NK-92 (cell line): ENCODE data around the gene INAFM1.

ENCODE experiments used
- DNase-seq: peaks from one replicate; lab custom pipeline; 2025; ENCODE audit not compliant: unreplicated experiment; lab: John Stamatoyannopoulos, UW

The INAFM1 gene

GRCh38 chr19:47309038-47309437 is 34.4 kb downstream of the INAFM1 start:
- no peak for DNase-seq

DNA sequence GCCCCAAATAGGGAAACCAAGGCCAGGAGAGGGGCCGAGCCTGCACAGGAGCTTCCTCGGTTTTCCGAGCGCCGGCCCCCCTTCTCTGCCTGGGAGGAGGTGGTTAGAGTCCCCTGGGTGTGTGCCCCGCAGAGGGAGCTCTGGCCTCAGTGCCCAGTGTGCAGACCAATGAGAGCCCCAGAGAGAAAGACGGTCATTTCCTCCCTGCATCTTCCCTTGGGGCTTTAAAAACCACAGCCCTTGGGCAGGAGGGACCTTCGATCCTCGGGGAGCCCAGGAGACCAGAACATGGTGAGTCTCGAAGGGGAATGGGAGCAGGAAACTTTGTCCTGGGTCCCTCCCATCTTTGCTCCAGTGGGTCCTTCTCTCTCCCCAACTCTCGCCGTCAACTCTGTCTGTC is 34.9 kb downstream of the INAFM1 start, which contains the start of gene C5AR1:
Gene C5AR1 (plus strand): TSS at position 254 of the 400 bp plus-strand sequence. CDS start 35 bp downstream, at position 289.
- DNase-seq = no peak

GRCh38 chr19:47310323-47310722 is 35.6 kb downstream of the INAFM1 start:
- DNase-seq = no peak

DNA sequence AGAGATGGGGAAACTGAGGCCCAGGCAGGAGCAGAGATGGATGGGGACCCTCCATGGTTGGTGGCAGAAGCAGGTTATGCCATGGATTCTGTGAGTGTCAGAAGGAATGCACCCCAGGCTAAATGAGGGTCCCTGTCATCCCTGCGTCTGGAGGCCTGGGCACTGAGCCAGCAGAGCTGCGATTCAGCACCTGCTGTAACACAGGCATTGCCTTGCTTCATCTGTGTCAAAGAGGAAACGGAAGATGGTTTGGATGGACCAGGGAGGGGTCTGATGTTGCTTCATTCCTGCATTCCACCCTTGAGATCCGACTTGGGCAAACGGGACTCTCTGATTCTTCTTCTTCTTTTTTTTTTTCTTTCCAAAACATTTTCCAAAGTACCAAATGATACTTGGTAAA is 36.1 kb downstream of the INAFM1 start:
- DNase-seq = no peak

DNA sequence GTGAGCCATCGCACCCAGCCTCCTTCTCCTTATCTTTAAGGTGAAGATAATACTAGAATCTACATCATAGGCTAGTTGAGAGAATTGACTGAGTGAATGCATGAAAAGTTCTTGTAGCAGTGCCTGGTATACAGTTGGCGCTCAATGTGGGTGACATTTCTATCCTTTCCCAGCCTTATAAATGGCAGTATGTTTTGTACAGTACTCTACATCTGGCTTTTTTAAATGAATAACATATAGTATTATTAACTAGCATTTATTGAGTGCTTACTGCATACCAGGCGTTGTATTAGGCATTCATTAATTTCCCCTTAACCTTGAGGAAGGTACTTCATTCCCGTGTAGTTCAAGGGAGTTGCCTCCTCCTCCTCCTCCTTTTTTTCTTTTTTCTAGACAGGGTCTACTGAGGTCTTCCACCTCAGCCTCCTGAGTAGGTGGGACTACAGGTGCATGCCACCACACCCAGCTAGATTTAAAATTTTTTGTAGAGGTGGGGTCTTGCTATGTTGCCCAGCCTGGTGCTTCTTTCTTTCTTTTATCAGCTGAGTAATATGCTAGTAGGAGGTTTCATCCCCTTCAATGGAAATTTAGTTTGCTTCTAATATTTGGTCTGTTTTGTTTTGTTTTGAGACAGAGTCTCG is 37.8 kb downstream of the INAFM1 start:
- no peak for DNase-seq

DNA sequence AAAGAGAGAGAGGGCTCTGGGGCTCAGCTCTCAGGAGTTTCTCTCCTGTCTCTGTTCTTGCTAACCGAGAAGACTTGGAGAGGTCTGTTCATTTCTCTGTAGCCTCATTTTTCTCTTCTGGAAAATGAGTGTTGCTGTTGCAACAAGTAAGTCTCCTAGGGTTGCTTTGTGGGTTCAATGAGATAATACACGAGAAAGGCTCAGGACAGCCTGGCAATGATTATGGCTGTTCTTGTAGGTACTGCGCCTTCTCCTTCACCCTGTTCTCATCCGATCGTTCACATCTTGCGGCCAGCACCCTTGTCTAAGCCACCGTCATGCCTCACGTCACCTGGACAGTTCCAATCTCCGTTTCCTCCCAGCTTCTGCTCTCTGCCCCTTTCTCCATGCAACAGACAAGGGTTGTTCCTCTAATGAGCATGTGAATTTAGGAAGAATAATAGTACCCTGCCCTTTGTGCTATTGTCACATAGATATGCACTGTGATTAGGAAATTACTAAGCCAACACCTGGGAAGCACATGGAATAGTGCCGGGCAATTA is 39.1 kb downstream of the INAFM1 start:
- no peak for DNase-seq

DNA sequence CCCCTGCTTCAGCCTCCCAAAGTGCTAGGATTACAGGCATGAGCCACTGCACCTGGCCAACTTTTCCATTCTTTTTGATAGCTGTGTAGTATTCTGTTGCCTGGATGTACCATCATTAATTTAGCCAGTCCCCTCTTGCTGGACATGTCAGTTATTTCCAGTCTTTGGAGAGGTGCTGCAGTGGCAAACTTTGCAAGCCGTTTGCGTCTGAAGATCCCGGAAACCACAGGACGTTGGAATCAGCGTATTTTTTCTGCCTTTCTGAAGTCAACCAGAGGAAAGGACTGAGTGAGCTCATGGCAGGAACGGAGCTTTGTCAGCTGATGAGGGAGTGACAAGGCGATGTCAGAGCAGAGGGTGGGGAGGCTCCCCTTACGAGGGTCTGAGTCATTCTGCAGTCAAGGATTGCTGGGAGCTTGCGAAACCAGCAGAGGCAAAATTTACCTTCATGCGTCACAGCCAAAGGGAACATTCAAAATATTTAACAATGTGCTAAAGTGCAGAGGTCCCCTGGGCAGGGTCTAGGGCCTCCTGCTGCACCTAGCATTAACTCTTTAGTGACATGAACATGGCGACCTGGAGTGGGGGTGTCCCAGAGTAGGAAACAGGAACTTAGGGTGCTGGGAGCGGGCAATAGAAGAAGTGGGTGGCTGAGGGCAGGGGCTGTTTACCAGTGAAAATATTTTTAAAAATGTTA is 40.6 kb downstream of the INAFM1 start:
- DNase-seq = no peak

DNA sequence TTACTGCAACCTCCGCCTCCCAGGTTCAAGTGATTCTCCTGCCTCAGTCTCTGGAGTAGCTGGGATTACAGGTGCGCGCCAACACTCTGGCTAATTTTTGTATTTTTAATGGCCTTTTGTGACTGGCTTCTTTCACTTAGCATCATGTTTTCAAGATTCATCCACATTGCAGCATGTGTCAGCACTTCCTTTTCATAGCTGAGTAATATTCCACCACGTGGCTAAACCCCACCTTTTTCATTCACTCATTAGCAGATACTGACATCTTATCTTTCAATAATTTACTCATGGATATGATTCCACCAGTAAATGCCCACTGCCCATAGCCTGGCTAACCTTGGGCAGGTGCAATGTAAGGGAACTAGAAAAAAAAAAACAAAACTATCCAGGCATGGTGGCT is 41.8 kb downstream of the INAFM1 start:
- no peak for DNase-seq

- no peak for DNase-seq
These were observed 45.5 kb downstream of the INAFM1 start for GRCh38 chr19:47319923-47320871.

DNA sequence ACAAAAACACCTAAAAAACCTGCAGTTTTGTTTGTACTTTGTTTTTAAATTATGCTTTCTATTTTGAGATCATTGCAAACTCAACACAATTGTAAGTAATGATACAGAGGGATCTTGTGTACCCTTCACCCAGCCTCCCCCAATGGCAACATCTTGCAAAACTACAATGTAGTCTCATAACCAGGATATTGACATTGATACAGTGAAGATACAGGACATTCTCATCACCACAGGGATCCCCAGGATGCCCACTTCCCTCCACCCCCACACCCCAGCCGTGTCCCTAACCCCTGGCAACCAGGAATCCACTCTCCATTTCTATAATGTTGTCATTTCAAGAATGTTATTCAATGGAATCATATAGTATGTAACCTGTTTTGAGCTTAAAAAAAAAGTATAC is 46.9 kb downstream of the INAFM1 start:
- DNase-seq = no peak

DNA sequence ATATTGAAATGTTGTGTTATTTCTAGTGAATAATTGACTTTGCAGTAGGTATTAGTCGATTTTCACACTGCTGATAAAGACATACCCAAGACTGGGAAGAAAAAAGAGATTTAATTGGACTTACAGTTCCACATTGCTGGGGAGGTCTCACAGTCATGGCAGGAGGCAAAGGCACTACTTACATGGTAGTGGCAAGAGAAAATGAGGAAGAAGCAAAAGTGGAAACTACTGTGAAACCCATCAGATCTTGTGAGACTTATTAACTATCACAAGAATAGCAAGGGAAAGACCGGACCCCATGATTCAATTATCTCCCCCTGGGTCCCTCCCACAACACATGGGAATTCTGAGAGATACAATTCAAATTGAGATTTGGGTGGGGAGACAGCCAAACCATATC is 47.4 kb downstream of the INAFM1 start:
- no peak for DNase-seq

GRCh38 chr19:47323409-47323808 is 48.7 kb downstream of the INAFM1 start:
- no peak for DNase-seq

- no peak for DNase-seq
These were observed 49.2 kb downstream of the INAFM1 start for GRCh38 chr19:47323872-47324271.

GRCh38 chr19:47324502-47324901 is 49.8 kb downstream of the INAFM1 start:
- DNase-seq = no peak
